Subcutaneous adipose tissue (tissue), 4 donors: Measurements from ENCODE around the gene SACM1L. TPM values are rescaled to one million over a fixed set of nuclear protein-coding genes. Genes with fewer than 3 reads are reported as not detected.

ENCODE experiments used
- CTCF ChIP-seq: fragments of 450-650 bp; IDR thresholded peaks from one replicate; pipeline ENCODE4 v1.5.1; 2016; ENCODE audit warnings: low read depth, mild to moderate bottlenecking, control low read depth, antibody characterized with exemption, moderate library complexity
- total RNA-seq, 4 donors: library from RNA; depleted of rRNA; stranded (reverse); fragments of >200 nt; gene quantifications; one replicate each; pipeline ENCODE4 v1.1.0, GENCODE V29; 2016

SACM1L gene
- total RNA-seq, 4 donors from 2014 or later: 54.9 to 78.8 (median 55.6) TPM

- no peak for TF ChIP-seq CTCF
Measured at GRCh38 chr3:45670436-45670835, 18.8 kb upstream of the SACM1L start.

- TF ChIP-seq CTCF: no peak
Measured at GRCh38 chr3:45670991-45671390, 18.2 kb upstream of the SACM1L start.

DNA sequence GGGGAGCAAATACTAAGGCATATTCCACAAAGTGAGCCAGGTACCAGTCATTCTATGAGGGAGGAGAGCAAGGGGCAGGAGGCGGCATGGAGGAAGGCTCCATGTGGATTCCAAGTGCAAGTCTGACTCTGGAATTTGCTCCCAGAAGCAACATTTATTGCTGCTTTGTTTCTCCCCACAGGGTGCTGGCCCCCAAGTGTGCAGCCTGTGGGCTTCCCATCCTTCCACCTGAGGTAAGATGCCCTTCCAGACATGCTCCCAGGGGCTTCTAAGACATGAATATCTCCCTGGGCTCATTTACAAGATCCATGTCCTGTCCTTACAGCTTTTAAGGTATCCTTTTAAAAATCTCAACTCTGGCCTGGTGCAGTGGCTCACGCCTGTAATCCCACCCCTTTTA is 15.9 kb upstream of the SACM1L start:
- TF ChIP-seq CTCF: no peak

DNA sequence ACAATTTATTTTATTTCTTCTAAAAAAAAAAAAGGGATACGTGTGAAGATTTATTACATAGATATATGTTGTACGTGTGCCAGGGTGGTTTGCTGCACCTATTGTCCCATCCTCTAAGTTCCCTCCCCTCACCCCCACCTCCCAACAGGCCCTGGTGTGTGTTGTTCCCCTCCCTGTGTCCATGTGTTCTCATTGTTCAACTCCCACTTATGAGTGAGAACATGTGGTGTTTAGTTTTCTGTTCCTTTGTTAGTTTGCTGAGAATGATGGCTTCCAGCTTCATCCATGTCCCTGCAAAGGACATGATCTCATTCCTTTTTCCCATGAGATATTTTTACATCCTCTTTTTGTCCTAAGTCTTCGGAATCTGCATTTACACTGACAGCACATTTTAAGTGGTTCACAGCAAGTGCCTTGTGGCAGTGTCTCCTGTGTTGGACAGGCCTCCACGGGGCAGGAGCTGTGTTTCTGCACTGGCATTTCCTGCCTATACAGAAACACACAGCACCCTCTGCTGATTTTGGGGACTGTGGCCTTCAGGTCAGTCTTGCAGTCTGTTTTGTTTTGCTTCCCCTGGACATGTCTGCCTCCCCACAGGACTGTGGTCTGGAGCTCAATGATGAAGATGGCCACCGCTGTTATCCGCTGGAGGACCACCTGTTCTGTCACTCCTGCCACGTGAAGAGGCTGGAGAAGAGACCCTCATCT is 12.7 kb upstream of the SACM1L start:
- TF ChIP-seq CTCF: no peak

GRCh38 chr3:45677033-45677446 is 12.2 kb upstream of the SACM1L start:
- no peak for TF ChIP-seq CTCF

GRCh38 chr3:45677841-45678240 is 11.4 kb upstream of the SACM1L start:
- TF ChIP-seq CTCF: no peak

- TF ChIP-seq CTCF: no peak
Measured at GRCh38 chr3:45679805-45680204, 9.4 kb upstream of the SACM1L start.
